NCI-H748 (cell line): ENCODE results near the gene HDAC9.

Source experiments
- DNase-seq: peaks from one replicate; lab custom pipeline; 2025; ENCODE audit not compliant: unreplicated experiment; lab: John Stamatoyannopoulos, UW

HDAC9 gene

GRCh38 chr7:18494406-18494805, 1.1 kb upstream of the HDAC9 start:
- DNase-seq: no peak

DNA sequence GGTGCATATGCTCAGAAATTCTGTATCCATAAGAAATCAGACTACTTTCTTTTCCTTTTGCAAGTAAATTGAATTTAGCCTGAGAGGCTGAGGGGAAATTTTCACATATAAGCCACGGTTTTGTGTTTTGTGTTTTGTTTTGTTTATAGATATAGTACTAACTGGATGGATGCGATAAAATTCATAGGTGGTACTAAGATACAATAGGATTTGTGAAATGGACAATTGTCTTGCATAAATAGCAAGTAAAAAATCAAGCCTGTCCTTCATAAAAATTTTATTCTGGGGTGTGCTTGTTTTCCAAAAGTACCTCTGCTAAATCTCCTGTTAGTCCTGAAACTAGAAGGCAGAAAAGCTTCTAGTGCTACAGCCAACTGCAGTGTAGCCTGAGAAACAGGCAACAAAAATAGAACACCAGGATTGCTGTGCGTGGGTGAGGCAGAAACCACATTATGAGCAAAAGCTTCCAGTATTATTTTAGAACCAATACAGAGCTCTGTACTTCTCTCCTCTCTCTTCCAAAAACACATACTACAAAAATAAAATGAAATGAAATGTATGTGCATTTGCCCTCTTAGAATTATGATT, 634 bp upstream of the HDAC9 start:
- no peak for DNase-seq

- DNase-seq: no peak
Measured at GRCh38 chr7:18496341-18496700, 772 bp downstream of the HDAC9 start.

DNA sequence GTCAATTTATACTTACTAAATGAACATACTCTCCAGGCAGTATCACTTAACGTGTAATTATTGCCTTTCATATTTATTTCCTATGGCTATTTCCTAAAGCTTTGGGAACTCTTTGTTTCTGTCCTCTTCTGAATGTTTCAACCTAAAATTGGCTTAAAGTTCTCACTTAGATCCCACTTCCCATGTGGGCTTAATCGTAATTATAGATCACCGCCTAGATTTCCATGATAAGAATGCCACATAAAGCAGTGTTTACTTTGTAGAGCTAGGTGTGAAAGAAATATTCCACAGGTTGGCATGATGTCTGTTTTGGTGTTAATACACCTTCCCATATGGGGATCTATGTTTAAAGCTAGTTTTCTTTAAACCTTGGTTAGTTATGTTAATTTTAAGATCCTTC, 1.5 kb downstream of the HDAC9 start:
- peak; percentile 41 for DNase-seq

- DNase-seq: no peak
Measured at GRCh38 chr7:18497800-18498199, 2.3 kb downstream of the HDAC9 start.

GRCh38 chr7:18498341-18498740, 2.8 kb downstream of the HDAC9 start:
- DNase-seq: no peak

DNA sequence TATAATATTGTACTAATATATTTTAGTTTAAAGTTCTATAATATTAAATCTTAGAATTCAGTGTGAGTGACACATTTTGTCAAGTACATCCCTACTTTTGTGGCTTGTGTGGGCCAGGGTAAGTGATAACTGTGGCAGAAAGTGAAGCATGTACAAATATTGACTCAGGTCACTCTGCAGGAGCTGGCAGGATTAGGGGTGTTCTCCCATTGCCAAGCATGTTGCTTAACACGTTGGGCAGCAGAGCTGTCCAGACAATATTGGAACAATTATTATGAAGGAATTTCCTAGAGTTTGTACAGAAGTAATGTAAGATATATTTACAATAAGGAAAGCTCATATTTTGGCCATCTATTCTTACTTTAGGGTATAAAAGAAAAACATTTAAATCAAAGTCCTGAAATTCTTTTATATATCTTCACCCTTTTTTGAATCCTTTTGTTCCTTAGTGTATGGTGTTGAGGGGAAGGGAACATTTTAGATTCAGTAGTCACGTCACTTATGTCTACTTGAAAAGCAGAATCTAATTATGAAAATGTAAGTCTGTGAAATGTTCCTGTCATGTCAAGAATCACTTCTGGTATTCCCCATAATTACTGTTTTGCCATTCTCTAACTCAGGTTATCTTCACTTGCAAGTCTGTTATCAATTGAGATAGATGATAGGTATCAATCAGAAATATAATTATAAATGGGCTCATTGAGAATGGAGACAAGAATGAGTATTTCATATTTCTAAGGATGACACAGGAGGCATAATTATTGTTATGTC, 4.0 kb downstream of the HDAC9 start:
- DNase-seq: peak; percentile 7

DNA sequence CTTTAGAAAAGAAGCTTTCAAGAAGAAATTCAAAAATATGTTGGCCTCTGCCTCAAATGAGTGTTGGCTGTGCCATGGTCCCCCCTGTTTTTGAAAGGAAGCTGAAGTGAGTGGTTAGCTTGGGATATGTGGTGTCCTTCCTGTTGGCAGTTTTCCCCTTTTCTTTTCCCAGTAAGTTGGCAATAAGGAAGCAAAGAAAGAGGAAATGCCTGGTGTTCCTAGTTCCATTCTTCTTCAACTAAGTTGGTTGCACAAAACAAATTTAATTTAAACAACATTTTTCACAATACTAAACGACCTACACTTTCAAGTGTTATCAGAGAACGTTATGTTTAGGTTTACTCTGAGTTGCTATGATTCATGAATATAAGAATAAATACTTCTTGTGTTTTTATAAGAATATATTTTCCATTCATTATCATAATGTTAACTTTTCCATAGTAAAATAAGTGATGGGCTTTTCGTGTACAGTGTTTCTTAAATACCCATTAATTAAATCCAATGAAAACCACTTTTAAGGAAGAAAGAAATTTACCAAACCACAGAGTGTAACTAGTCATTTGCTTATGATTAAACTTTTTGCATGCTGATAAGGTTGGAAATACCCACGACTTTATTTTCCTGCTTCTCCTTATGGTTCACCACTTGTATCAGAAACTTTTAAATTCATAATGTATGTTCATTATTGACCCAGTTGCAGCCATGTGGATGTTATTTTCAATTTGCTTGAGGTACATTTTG, 7.7 kb downstream of the HDAC9 start:
- no peak for DNase-seq

GRCh38 chr7:18504965-18505364, 9.4 kb downstream of the HDAC9 start:
- DNase-seq: no peak

DNA sequence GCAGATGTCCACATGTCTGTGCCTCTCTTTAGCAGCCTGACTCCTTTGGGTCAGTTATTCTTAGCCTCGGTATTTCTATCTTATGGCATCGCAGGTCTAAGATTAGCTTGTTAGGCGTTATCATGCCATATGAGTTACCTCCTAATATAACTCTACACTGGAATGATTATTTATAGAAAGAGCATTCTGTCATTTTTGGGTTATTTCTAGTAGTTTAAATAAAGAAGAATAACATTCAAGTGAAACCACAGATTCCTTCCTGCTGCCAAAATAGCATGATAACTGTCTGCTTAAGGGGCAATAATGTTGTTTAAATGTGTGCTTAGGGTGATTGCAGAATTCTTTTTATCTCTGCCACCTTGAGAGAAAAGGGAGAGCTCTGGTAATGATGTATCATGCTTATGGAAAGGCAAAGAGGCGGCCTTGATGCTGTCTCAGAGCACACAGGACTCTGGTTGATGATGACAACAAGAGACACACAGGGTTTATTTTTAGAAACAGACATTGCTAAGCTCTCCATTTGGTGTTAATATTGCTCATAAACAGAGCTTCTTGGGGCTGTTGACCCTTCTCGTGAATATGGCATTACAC, 10.4 kb downstream of the HDAC9 start:
- no peak for DNase-seq

GRCh38 chr7:18508443-18509427, 13.2 kb downstream of the HDAC9 start:
- no peak for DNase-seq

- DNase-seq: no peak
Measured at GRCh38 chr7:18509481-18509880, 13.9 kb downstream of the HDAC9 start.

DNA sequence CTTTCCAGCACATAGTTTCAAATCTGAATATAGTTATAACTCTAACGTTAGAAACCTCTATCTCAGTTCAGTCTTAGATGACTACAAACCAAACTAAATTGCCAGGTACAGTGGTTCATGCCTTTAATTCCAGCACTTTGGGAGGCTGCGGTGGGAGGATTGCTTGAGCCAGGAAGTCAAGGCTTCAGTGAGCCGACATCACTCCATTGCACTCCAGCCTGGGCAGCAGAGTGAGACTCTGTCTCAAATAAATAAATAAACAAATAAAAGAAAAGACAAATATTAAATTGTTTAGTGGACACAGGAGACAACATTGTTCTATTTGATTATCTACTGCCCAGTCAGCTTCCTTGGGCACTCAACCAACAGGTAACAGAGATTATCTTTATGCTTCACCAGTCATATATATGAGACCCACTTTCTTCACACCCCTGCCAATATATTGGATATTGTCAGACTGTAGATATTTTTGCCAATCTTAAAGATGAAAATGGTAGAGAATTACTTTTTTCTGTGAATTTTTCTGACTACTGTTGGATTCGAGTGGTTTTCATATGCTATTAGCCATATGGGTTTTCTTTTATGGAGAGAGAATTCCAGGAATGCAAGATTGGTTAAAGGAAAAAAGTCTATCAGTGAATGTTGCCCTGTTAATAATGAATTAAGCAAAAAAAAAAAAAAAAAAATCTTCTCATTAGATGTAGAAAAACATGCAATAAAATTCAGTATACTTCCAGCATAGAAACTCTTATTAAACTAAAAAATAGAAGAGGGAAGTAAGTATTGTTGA, 16.0 kb downstream of the HDAC9 start:
- DNase-seq: no peak

DNA sequence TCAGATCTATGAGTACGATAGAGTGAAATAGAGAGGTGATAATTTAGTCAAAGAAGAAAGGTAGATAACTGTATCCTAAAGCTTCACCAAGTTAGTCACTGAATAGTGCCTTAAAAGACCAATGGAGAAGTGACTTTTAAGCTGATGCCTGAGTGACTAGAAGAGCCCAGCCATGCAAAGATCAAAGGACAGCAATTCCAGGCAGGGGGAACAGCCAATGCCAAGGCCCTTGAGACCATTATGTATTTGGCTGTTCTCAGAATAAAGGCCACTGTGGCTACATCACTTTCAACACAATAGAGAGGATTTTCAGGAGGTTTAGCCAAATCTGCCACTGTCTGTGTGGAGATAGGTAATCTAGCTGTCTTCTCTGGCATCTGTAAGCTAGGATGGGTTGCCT, 17.8 kb downstream of the HDAC9 start:
- DNase-seq: no peak

GRCh38 chr7:18515067-18515466, 19.5 kb downstream of the HDAC9 start:
- DNase-seq: no peak

GRCh38 chr7:18517646-18518045, 22.1 kb downstream of the HDAC9 start:
- DNase-seq: no peak

GRCh38 chr7:18518555-18518954, 23.0 kb downstream of the HDAC9 start:
- no peak for DNase-seq

- DNase-seq: no peak
Measured at GRCh38 chr7:18520450-18521235, 25.1 kb downstream of the HDAC9 start.

DNA sequence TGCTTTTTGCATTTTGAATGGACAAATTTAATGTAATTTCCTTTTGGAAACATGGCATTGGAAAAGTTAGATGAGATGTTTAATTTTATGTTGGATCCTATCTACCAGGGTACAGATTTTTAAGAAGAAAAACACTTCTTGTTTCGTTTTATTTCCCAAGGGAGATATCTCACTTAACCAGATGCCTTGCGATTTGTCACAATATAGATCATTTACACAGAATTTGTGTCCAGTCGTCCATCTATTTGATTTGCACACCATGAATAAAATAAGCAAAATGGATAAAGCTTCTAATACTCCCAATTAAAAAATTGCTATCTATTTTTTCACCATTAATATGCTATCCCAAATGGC, 25.7 kb downstream of the HDAC9 start:
- DNase-seq: no peak
